ENCODE measurements around the gene JAZF1. TPM values are rescaled to one million over a fixed set of nuclear protein-coding genes. Genes with fewer than 3 reads are reported as not detected.

Gene JAZF1
- total RNA-seq, 1 experiment from 2014 or later = 3.4 TPM

DNA sequence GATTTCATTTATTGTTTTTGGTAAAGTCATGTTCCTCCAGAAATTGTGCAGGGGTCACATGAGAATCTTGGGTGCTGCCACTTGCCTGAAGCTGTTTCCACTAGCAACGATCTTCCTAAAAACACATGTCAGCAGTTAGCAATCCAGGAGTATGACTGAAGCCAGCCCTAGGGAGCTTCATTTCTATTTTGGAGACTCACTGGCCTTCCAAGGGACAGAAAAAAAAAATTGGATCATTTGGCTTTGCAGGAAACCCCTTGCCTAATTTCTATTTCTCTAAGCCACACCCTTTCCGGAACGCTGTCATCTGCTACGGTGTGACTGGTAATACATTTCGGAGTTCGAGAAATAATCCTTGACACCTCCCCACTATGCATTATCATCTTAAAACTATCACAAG is 236.0 kb downstream of the JAZF1 start:
- ChIA-PET CTCF (no interaction called here), POLR2A (no interaction called here)
- TF ChIP-seq ZBTB33 (IDR thresholded peaks at IDR 0.05; ENCODE audit: extremely low read depth, insufficient replicate concordance, low read length) (no peak), CEBPB (IDR thresholded peaks at IDR 0.05; ENCODE audit: low read depth) (no peak), EZH2 (IDR thresholded peaks at IDR 0.05) (no peak), YY1 (IDR thresholded peaks at IDR 0.05; ENCODE audit: extremely low read depth, insufficient replicate concordance, low read depth, low read length) (no peak), ELF1 (IDR thresholded peaks at IDR 0.05; ENCODE audit: borderline replicate concordance, low read depth) (no peak), SP1 (IDR thresholded peaks at IDR 0.05; ENCODE audit: low read depth) (no peak), JUND (IDR thresholded peaks at IDR 0.05) (no peak), EZH2phosphoT487 (IDR thresholded peaks at IDR 0.05; ENCODE audit: borderline replicate concordance) (no peak), ZNF274 (IDR thresholded peaks at IDR 0.05; ENCODE audit: low read depth, low read length) (no peak), ZFX (IDR thresholded peaks at IDR 0.05) (no peak), CBX3 (IDR thresholded peaks at IDR 0.05; ENCODE audit: low read depth) (no peak), RAD21 (IDR thresholded peaks at IDR 0.05; ENCODE audit: low read depth) (no peak), SIN3A (IDR thresholded peaks at IDR 0.05; ENCODE audit: low read depth) (no peak), POLR2A (IDR thresholded peaks at IDR 0.05; ENCODE audit: borderline replicate concordance, extremely low read depth, insufficient read depth, insufficient read length) (no peak), TCF7L2 (IDR thresholded peaks at IDR 0.05; ENCODE audit: borderline replicate concordance, extremely low read depth, insufficient read depth, insufficient read length) (no peak), SRF (IDR thresholded peaks at IDR 0.05; ENCODE audit: low read depth) (no peak), POLR2AphosphoS5 (IDR thresholded peaks at IDR 0.05; ENCODE audit: low read depth, low read length) (no peak), FOSL1 (IDR thresholded peaks at IDR 0.05; ENCODE audit: low read depth) (no peak), EGR1 (IDR thresholded peaks at IDR 0.05; ENCODE audit: low read depth) (no peak)
- TF ChIP-seq, protein P1, sequence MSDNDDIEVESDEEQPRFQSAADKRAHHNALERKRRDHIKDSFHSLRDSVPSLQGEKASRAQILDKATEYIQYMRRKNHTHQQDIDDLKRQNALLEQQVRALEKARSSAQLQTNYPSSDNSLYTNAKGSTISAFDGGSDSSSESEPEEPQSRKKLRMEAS (IDR thresholded peaks at IDR 0.05) = no peak

More for the DNA sequence above, 236.0 kb downstream of the JAZF1 start:
- ATAC-seq (no peak), DNase-seq (ENCODE audit: low read depth, low spot score) (no peak)
- no peak overlapping the region for H3K9ac ChIP-seq (ENCODE audit: low read length)
- intact Hi-C loops (cut with micrococcal nuclease) = no loop called here
- H2AFZ ChIP-seq (ENCODE audit: low read depth, low read length, poor library complexity, severe bottlenecking) = no peak overlapping the region
- H3K4me1 ChIP-seq (ENCODE audit: control insufficient read depth in 1 of 2, insufficient read depth in 2 of 2, low read length in 2 of 2) = no peaks in the 10 kb centered on the region
- RAD21 ChIA-PET (ENCODE audit: low non-redundant PET in 1 of 2, low total read pairs in 2 of 2, uncharacterized antibody in 2 of 2, unreplicated experiment in 2 of 2) = no interaction called here
- no peak overlapping the region for H3K4me2 ChIP-seq (ENCODE audit: low read length)
- H3K79me2 ChIP-seq (ENCODE audit: insufficient read depth, low read length) = no peaks in the 10 kb centered on the region
- H3K9me2 ChIP-seq (ENCODE audit: insufficient read depth) = no peaks in the 10 kb centered on the region
- no peaks in the 10 kb centered on the region for H3K27me3 ChIP-seq (ENCODE audit: insufficient read depth, low read length)
- H3K9me3 ChIP-seq (ENCODE audit: control insufficient read depth in 1 of 2, insufficient read depth in 1 of 2, low read depth in 1 of 2, low read length in 2 of 2) = no peaks in the 10 kb centered on the region
- H3K4me3 ChIP-seq (replicated peaks in 1 of 2; ENCODE audit: low read depth in 1 of 2, low read length in 2 of 2) = no peak overlapping the region
- no TSS peak for BruUV-seq (replicated peaks)
- H4K20me1 ChIP-seq (ENCODE audit: insufficient read depth) = no peaks in the 10 kb centered on the region
- no peaks in the 10 kb centered on the region for H3K36me3 ChIP-seq (ENCODE audit: control insufficient read depth in 1 of 2, insufficient read depth in 2 of 2, low read length in 2 of 2)
- H3K27ac ChIP-seq (ENCODE audit: low read depth, low read length) = no peak overlapping the region
